ENCODE data around the gene ROCK2.

Gene ROCK2

GRCh38 chr2:11309706-11310105, 34.7 kb downstream of the ROCK2 start:
- no peak for DNase-seq (ENCODE audit: low spot score)

GRCh38 chr2:11307764-11308415, 36.5 kb downstream of the ROCK2 start:
- no peak for DNase-seq (ENCODE audit: low spot score)

- DNase-seq (ENCODE audit: low spot score): peak; percentile 74
These were observed 38.5 kb downstream of the ROCK2 start for GRCh38 chr2:11305958-11306357.

- DNase-seq (ENCODE audit: low spot score): no peak
These were observed 39.1 kb downstream of the ROCK2 start for GRCh38 chr2:11305338-11305737.

- DNase-seq (ENCODE audit: low spot score): no peak
These were observed 40.0 kb downstream of the ROCK2 start for GRCh38 chr2:11304476-11304875.

- no peak for DNase-seq (ENCODE audit: low spot score)
These were observed 41.0 kb downstream of the ROCK2 start for GRCh38 chr2:11303290-11304013.

GRCh38 chr2:11299439-11299838, 45.0 kb downstream of the ROCK2 start:
- DNase-seq (ENCODE audit: low spot score): no peak

GRCh38 chr2:11298592-11298991, 45.8 kb downstream of the ROCK2 start:
- no peak for DNase-seq (ENCODE audit: low spot score)

GRCh38 chr2:11296401-11296800, 48.0 kb downstream of the ROCK2 start:
- DNase-seq (ENCODE audit: low spot score): no peak

GRCh38 chr2:11292464-11293255, 51.8 kb downstream of the ROCK2 start:
- no peak for DNase-seq (ENCODE audit: low spot score)

GRCh38 chr2:11290713-11291112, 53.7 kb downstream of the ROCK2 start:
- DNase-seq (ENCODE audit: low spot score): no peak

GRCh38 chr2:11290211-11290610, 54.2 kb downstream of the ROCK2 start:
- no peak for DNase-seq (ENCODE audit: low spot score)

- DNase-seq (ENCODE audit: low spot score): no peak
These were observed 56.0 kb downstream of the ROCK2 start for GRCh38 chr2:11288431-11288830.

GRCh38 chr2:11286749-11287148, 57.7 kb downstream of the ROCK2 start:
- DNase-seq (ENCODE audit: low spot score): peak; percentile 31

- DNase-seq (ENCODE audit: low spot score): no peak
These were observed 58.1 kb downstream of the ROCK2 start for GRCh38 chr2:11286323-11286722.

GRCh38 chr2:11285499-11285898, 58.9 kb downstream of the ROCK2 start:
- no peak for DNase-seq (ENCODE audit: low spot score)

GRCh38 chr2:11281186-11281585, 63.2 kb downstream of the ROCK2 start:
- DNase-seq (ENCODE audit: low spot score): no peak

- no peak for DNase-seq (ENCODE audit: low spot score)
These were observed 63.7 kb downstream of the ROCK2 start for GRCh38 chr2:11280713-11281112.

- no peak for DNase-seq (ENCODE audit: low spot score)
These were observed 65.0 kb downstream of the ROCK2 start for GRCh38 chr2:11279398-11279797.

- DNase-seq (ENCODE audit: low spot score): no peak
These were observed 66.2 kb downstream of the ROCK2 start for GRCh38 chr2:11278219-11278618.

GRCh38 chr2:11275910-11276309, 68.5 kb downstream of the ROCK2 start:
- DNase-seq (ENCODE audit: low spot score): no peak

- no peak for DNase-seq (ENCODE audit: low spot score)
These were observed 73.5 kb downstream of the ROCK2 start for GRCh38 chr2:11270891-11271290.

GRCh38 chr2:11267931-11268330, 76.5 kb downstream of the ROCK2 start:
- no peak for DNase-seq (ENCODE audit: low spot score)

All from AG08395 (cell line).